Kidney (tissue), 14 donors: ENCODE results near the gene SLC15A1. TPM values are rescaled to one million over a fixed set of nuclear protein-coding genes. Genes with fewer than 3 reads are reported as not detected.

Experiments
- DNase-seq, 5 donors: peaks; one replicate each; pipeline ENCODE4 v3.0.0-alpha.2; 2013 to 2020
- FAIRE-seq: peaks from 2 replicates; lab custom pipeline; 2012; peaks lifted over from hg19 to GRCh38; lab: Jason Lieb, UNC
- H3K27ac ChIP-seq, 2 donors: one replicate each; pipeline ENCODE4 v1.7.0; 2013; ENCODE audit warnings: low read depth in 2 of 2, low read length in 2 of 2, inconsistent platforms in 1 of 2
- H3K27me3 ChIP-seq: one replicate; pipeline ENCODE4 v1.7.1; 2013; ENCODE audit warnings: low read length, inconsistent platforms; ENCODE audit not compliant: control insufficient read depth, insufficient read depth
- H3K36me3 ChIP-seq, 3 donors: one replicate each; pipeline versions ENCODE4 v1.7.0 to v1.7.1; 2013; ENCODE audit warnings: low read length in 3 of 3, control low read depth in 1 of 3, inconsistent platforms in 1 of 3; ENCODE audit not compliant: insufficient read depth in 3 of 3, control insufficient read depth in 2 of 3
- H3K4me1 ChIP-seq, 3 donors: one replicate each; pipeline versions ENCODE4 v1.7.0 to v1.7.1; 2013; ENCODE audit warnings: low read length in 3 of 3, inconsistent platforms in 1 of 3, low read depth in 1 of 3; ENCODE audit not compliant: control insufficient read depth in 2 of 3, insufficient read depth in 2 of 3
- H3K4me3 ChIP-seq, 3 donors: one replicate each; pipeline versions ENCODE4 v1.7.0 to v1.8.1; 2013; ENCODE audit warnings: low read length in 3 of 3, control low read depth in 1 of 3, inconsistent platforms in 1 of 3
- H3K9ac ChIP-seq, 3 donors: one replicate each; pipeline versions ENCODE4 v1.7.0 to v1.7.1; 2013; ENCODE audit warnings: low read length in 3 of 3, control low read depth in 1 of 3, inconsistent platforms in 1 of 3
- H3K9me3 ChIP-seq, 3 donors: one replicate each; pipeline versions ENCODE4 v1.7.0 to v1.7.1; 2013; ENCODE audit warnings: low read length in 3 of 3, control low read depth in 1 of 3, inconsistent platforms in 1 of 3; ENCODE audit not compliant: control insufficient read depth in 2 of 3, insufficient read depth in 1 of 3
- CTCF ChIP-seq: IDR thresholded peaks from 3 replicates; pipeline ENCODE4 v1.5.1; 2012; ENCODE audit warnings: mild to moderate bottlenecking, moderate library complexity, borderline replicate concordance; ENCODE audit not compliant: insufficient read depth; ENCODE audit errors: extremely low read depth
- intact Hi-C: fragments of 100-400 bp; cut with DNase I; formaldehyde crosslinking; loops from one replicate; pipeline ENCODE4 v1.11.1; 2022
- polyA plus RNA-seq: library from polyadenylated mRNA; stranded (reverse); fragments of 350-450 nt; fragmentation: Illumina TruSeq; extraction: RNeasy Lipid Tissue Mini Kit (QIAGEN cat#74804); gene quantifications from one replicate; pipeline ENCODE4 v1.2.3, GENCODE V29; 2014; ENCODE audit warnings: low read depth, low replicate concordance; ENCODE audit not compliant: insufficient read depth
- total RNA-seq: library from RNA; stranded (reverse); fragmentation: NEBNext Ultra II Directional; extraction: Animal tissue kit (Norgen Biotek cat#: 25700); gene quantifications from one replicate; pipeline ENCODE4 v1.2.1, GENCODE V29; 2021
- donor health status: control.
- donor health status: control.
- donor health status: control.
- donor health status: control.
- donor health status: control.
- donor health status: DM: yes; HTN: yes; CAD: no.
- donor health status: Normal renal cell carcinoma (clear cell type).

SLC15A1 gene
- total and polyA plus RNA-seq, 2 donors from 2014 or later = 5.6 to 10.2 TPM

- Histone ChIP-seq H3K36me3 (no peaks in the 10 kb centered on the region), H3K9ac (no peak overlapping the region), H3K9me3 (no peaks in the 10 kb centered on the region), H3K4me3 (no peak overlapping the region), H3K4me1 (no peaks in the 10 kb centered on the region), H3K27ac (no peak overlapping the region), H3K27me3 (no peaks in the 10 kb centered on the region)
- intact Hi-C loops = no loop called here
- no peak for FAIRE-seq
- no peak for TF ChIP-seq CTCF
- DNase-seq = no peak
Observed at GRCh38 chr13:98779695-98780094, 27.2 kb upstream of the SLC15A1 start.

- Histone ChIP-seq H3K27me3 (no peaks in the 10 kb centered on the region), H3K4me1 (no peaks in the 10 kb centered on the region), H3K36me3 (no peaks in the 10 kb centered on the region), H3K9ac (no peak overlapping the region), H3K27ac (no peak overlapping the region), H3K4me3 (no peak overlapping the region), H3K9me3 (no peaks in the 10 kb centered on the region)
- intact Hi-C loops = no loop called here
- FAIRE-seq (no peak), DNase-seq (no peak)
- no peak for TF ChIP-seq CTCF
Observed at GRCh38 chr13:98778749-98779148, 26.3 kb upstream of the SLC15A1 start.

- FAIRE-seq (no peak), DNase-seq (no peak)
- Histone ChIP-seq H3K27ac (no peak overlapping the region), H3K9ac (no peak overlapping the region), H3K9me3 (no peaks in the 10 kb centered on the region), H3K4me3 (no peak overlapping the region), H3K36me3 (no peaks in the 10 kb centered on the region), H3K27me3 (no peaks in the 10 kb centered on the region), H3K4me1 (no peaks in the 10 kb centered on the region)
- TF ChIP-seq CTCF = no peak
- intact Hi-C loops = no loop called here
Observed at GRCh38 chr13:98776644-98777043, 24.2 kb upstream of the SLC15A1 start.
